Jurkat, Clone E6-1 (cell line): Measurements from ENCODE around the gene ANKRD16.

Experiments used
- DNase-seq: peaks from one replicate; pipeline ENCODE4 v3.0.0-alpha.2; 2011; ENCODE audit warnings: low read depth, low spot score
- H3K4me3 ChIP-seq: 2 replicates; pipeline ENCODE4 v1.5.1; 2011; ENCODE audit warnings: mild to moderate bottlenecking, low read length, control low read depth, moderate library complexity

The ANKRD16 gene

DNA sequence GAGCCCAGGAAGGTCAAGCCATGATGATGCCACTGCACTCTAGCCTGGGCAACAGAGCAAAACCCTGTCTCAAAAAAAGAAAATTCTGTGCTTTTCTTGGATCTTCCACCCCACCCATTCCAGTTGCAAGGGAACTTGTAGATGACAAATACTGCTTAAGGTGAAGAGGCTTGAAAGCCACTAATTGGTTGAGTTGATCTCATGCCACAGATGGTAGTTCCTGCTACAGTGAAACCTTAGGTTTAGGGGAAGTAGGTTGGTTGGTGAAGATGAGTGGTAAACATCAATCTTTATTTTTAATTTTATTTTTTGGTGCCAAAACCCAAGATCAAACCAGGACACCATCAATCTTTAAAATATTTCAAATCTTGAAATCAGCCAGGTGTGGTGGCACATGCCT lies 73.5 kb downstream of the ANKRD16 start:
- peak; percentile 24 for DNase-seq
- no peak overlapping the region for H3K4me3 ChIP-seq

DNA sequence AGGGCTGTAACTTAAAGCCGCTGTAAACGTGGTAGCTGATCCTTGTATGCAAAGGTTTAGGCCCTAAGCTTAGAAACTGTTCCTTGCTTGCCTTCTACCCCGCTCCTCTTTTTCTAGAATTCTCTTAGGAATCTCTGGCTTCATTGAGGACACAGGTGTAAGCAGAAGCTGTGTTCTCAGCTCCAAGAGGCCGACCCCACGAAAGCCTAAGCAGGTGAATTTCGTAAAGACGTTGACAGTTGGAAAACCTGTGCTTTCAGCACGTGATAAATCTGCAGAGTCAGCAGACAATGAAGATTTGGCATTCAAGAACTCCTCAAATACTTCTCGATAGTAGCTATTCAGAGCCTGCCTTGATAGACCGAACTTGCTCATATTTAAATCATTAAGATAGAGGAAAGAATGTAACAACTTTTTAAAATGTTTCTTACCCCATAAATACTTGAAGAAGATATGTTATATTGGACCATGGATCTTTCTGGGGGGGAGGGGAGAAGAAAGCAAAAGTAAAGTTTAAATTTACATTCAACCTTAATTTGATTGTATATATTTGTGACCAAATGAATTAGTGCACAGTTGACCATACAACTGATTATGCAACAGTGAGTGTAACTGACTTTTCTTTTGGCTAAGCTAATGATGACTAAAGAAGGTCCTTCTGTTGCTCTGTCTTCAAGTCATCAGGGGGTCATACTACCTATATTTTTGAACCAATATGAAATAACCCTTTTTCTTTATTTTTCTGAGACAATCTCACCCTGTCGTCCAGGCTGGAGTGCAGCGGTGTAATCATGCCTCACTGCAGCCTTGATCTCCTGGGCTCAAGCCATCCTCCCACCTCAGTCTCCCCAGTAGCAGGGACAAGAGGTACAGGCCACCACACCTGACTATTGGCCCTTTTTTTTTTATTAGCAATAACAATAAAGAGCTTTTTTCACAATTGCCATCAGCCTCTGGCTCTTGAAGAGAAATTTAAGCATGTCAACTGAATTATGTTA lies 75.3 kb downstream of the ANKRD16 start:
- peak; percentile 55 for DNase-seq
- H3K4me3 ChIP-seq: peak overlapping the region; percentile 88

DNA sequence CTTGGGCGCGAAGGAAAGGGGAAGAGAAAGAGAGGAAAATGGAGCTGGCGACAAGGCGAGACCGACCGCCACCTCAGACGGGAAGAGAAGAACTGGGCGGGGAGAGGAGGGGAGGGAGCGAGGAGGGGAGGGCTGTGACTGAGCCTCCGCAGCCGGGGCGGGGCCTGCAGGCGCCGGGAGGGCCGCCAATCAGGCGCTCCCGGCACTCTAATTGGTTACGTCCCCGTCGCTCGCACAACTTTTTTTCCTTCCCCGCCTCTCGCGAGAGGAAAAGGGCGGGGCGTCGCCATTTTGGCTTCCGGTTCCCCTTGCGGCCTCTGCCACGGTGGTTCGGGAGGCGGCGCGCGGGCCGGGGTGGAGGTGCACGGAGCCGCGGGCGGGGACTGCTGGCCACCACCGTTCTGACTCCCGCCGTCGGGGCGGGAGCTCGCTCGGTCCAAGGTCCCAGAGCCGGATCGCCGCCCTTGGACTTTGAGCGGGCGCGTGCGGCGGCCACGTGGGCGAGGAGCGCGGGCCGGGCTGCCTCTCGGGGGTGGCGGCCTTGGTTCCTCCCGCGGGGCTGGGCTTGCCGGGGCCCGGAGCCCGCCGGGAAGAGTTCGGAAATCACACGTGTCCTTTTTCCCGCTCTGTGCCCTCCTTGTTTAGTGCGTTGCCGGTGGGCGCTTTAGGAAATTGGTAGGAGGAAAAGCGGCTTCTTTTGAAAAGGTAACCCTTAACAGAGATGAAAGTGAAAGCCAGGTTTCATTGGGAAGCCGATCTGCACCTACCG lies 76.2 kb downstream of the ANKRD16 start, which contains the start of gene GDI2:
TSS of gene GDI2 (minus strand) at position 94 of the 769 bp plus-strand sequence. CDS start 176 bp downstream, outside the sequence.
- DNase-seq: peak; percentile 94

DNA sequence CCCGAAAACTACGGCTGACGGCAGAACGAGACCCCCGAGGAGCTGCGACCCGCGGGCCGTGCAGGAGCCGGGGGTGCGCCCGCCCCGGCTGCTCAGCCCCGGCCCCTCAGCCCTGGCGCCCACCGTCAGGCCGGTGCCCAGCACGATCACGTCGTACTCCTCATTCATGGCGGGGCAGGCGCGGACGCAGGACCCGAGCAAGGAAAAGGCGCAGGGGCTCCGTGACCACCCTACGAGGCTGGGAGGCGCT lies 76.7 kb downstream of the ANKRD16 start:
- no peak for DNase-seq
- H3K4me3 ChIP-seq: peak overlapping the region; percentile 88

More for the DNA sequence above, 76.2 kb downstream of the ANKRD16 start, which contains the start of gene GDI2:
- H3K4me3 ChIP-seq: peak within 1 kb of the TSS; percentile 88

DNA sequence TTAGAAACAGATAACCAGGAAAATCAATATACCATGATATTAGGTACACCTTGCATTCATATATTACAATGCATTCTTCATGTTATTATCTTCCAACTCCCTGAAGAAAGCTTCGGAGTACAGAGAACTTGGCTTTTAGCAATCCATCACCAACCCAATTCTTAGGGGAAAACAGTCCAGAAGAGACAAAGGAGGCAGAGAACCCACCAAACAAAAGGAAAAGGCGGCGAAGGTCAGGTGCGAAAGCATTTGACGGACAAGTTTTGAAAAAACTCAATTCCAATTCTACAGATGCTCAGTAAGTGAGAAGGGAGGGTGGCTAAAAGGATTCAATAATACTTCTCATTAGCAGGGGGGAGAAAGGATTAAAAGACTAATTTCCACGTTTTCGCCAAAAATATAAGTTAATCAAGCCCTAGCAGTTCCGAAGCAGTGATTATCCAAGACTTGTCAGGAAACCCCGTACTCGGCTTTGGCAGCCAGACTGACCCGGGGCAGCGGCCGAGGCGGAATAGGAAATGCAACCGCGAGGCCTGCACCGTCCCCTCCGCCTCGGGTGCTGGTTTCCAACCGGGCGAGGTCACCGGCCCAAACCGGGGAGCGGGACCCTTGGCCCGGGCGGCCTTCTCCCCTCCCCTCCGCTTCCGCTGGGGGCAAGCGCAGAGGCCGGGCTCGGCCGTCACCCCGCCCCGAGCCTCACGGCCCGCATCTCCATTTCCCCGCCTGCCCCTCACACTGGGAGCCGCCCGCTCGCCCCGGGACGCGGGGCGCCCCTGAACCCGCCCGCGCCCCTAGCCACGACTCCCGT lies 77.2 kb downstream of the ANKRD16 start:
- no peak for DNase-seq
- H3K4me3 ChIP-seq: peak overlapping the region; percentile 88
